Measurements from ENCODE around the gene SLC44A1.

Gene SLC44A1

DNA sequence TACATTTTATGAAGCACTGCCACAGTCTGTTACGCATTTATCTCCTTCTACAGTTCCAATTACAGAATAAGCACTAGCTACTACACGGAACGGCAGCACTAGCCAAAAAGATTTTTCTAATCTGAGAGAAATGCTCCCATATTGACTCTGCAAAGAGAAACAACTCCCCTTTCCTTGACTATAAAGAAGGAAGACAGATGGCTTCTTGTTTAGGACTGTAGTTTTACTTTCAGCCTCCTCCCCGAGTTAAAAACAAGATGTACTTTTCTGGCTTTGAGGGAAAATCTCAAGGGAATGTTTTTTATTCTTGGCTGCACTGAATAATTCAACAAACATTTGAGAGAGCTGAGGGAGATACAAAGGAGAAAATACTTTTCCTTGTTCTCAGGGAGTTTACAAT is 1.9 kb upstream of the SLC44A1 start:
- DNase-seq (ENCODE audit: low read depth), result peak; percentile 65
- Histone ChIP-seq H3K27me3 (replicated peaks; ENCODE audit: control insufficient read depth, insufficient read depth, low read length) (no peaks in the 10 kb centered on the region), H3K36me3 (ENCODE audit: control insufficient read depth, insufficient read depth, low read length, severe bottlenecking) (no peaks in the 10 kb centered on the region), H3K4me3 (ENCODE audit: low read length) (peak overlapping the region; percentile 81), H3K4me1 (ENCODE audit: control insufficient read depth, insufficient read depth, low read length) (peaks cover 47% of the 10 kb centered on the region), H3K9ac (ENCODE audit: low read length) (peak overlapping the region; percentile 81), H3K9me3 (ENCODE audit: control insufficient read depth, low read length) (no peaks in the 10 kb centered on the region)

DNA sequence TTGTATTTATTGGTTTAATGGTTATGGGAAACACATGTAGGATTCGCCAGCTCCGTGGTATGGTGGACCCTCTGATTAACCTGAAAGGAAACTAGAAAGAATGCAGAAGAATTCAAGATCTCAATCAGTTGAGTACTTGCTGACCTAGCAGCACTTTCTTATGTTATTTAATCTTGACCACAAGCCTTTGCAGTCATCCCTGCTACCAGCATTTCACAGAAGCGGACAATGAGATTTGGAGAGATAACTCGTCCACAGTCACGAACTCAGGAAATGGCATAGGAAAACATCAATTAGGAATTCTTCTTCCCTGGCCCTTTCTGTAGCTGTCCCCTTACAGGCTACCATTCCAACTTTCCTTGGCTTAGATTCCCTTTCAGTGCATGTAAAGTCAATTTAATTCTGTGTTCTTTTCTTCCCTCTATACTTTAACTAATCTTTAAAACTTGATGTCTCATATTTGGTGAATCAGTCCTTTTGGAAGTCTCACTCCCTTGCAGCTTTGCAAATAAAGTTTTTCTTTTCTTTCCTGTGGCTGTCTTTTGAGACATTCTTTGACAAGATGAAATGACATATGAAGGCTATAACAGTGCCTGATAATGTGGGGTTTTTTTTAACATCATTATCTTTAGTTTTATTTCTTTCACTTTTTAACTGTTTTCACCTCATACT is 1.3 kb upstream of the SLC44A1 start:
- DNase-seq (ENCODE audit: low read depth), result peak; percentile 77

DNA sequence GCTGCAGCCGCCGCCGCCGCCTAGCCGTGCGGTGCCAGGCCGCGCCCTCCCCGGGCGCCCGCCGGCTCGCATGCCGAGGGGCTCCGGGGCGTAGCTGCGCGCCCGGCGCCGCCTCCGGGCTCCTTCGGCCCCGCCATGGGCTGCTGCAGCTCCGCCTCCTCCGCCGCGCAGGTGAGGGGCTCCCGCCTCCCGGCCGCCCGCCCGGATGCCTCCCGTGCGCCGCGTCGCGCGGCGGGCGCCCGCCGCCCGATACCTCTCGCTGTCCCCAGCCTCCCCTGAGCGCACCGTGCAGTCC is 230 bp downstream of the SLC44A1 start:
- no peak for DNase-seq (ENCODE audit: low read depth)
- Histone ChIP-seq H3K4me3 (ENCODE audit: low read length) (peak overlapping the region; percentile 92), H3K9me3 (ENCODE audit: control insufficient read depth, low read length) (no peaks in the 10 kb centered on the region), H3K4me1 (ENCODE audit: control insufficient read depth, insufficient read depth, low read length) (peaks cover 64% of the 10 kb centered on the region), H3K36me3 (ENCODE audit: control insufficient read depth, insufficient read depth, low read length, severe bottlenecking) (no peaks in the 10 kb centered on the region), H3K9ac (ENCODE audit: low read length) (peak overlapping the region; percentile 86), H3K27me3 (replicated peaks; ENCODE audit: control insufficient read depth, insufficient read depth, low read length) (no peaks in the 10 kb centered on the region)

More for the DNA sequence above, 1.3 kb upstream of the SLC44A1 start:
- Histone ChIP-seq H3K36me3 (ENCODE audit: control insufficient read depth, insufficient read depth, low read length, severe bottlenecking) (no peaks in the 10 kb centered on the region), H3K9ac (ENCODE audit: low read length) (peak overlapping the region; percentile 81), H3K27me3 (replicated peaks; ENCODE audit: control insufficient read depth, insufficient read depth, low read length) (no peaks in the 10 kb centered on the region), H3K9me3 (ENCODE audit: control insufficient read depth, low read length) (no peaks in the 10 kb centered on the region), H3K4me1 (ENCODE audit: control insufficient read depth, insufficient read depth, low read length) (peaks cover 53% of the 10 kb centered on the region), H3K4me3 (ENCODE audit: low read length) (peak overlapping the region; percentile 81)

DNA sequence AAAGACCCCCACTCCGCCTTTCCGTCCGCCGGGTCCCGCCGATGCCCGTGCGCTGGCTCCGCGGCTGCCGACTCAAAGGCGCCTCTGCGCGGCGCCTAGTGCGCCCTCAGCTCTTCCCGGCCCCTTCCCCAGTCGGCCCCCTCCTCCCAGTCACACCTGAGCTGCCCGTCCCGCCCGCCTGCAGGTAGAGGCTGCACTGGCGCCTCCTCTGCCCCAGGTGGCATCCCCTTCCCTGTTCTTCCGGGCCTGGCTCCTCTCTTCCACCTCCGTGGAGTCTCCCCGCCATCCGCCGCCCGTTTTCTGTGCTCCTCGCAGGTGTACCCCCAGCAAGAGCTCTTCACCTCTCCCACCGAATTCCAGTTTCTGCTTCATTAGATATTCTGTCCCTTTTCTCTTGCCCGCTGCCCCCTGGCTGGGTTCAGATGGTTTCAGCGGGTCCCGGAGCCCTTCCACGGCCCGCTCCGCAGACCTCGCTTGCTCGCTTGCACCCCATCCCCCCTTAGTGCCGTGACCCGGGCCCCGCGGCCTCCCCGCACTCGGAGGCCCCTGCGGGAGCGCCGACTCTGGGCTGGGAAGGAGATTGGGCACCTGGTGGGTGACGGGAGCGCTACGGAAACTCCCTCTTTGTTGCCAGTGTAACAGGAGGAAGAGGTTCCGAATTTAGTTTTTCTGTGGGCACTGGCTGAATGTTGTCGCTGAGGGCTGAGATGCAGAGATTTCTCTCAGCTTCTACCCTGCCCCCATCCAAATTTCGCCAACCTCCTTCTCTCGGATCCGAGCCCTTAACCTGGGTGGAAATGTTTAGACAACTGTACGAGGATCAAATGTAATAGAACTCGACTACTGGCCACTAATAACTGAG is 809 bp downstream of the SLC44A1 start:
- H3K27me3 ChIP-seq (replicated peaks; ENCODE audit: control insufficient read depth, insufficient read depth, low read length), result no peaks in the 10 kb centered on the region
- H3K36me3 ChIP-seq (ENCODE audit: control insufficient read depth, insufficient read depth, low read length, severe bottlenecking), result no peaks in the 10 kb centered on the region
- no peaks in the 10 kb centered on the region for H3K9me3 ChIP-seq (ENCODE audit: control insufficient read depth, low read length)
- DNase-seq (ENCODE audit: low read depth), result peak; percentile 79
- peaks cover 64% of the 10 kb centered on the region for H3K4me1 ChIP-seq (ENCODE audit: control insufficient read depth, insufficient read depth, low read length)
- H3K4me3 ChIP-seq (ENCODE audit: low read length), result peak overlapping the region; percentile 92
- H3K9ac ChIP-seq (ENCODE audit: low read length), result peak overlapping the region; percentile 86

DNA sequence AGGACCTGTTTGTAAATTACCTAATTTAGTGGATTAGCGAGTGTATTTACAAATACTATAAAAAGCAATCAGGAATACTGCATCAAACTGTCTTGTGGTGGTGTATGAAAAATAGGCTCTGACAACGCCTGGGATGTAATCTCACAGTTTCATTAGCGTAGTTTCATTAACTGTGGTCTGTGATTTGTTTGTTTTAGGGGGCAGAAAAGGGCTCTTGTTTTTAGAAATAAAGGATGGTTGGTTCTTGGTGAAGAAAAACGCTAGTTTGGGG is 1.4 kb downstream of the SLC44A1 start:
- Histone ChIP-seq H3K4me1 (ENCODE audit: control insufficient read depth, insufficient read depth, low read length) (peaks cover 61% of the 10 kb centered on the region), H3K27me3 (replicated peaks; ENCODE audit: control insufficient read depth, insufficient read depth, low read length) (no peaks in the 10 kb centered on the region), H3K4me3 (ENCODE audit: low read length) (peak overlapping the region; percentile 92), H3K9ac (ENCODE audit: low read length) (peak overlapping the region; percentile 86), H3K9me3 (ENCODE audit: control insufficient read depth, low read length) (no peaks in the 10 kb centered on the region), H3K36me3 (ENCODE audit: control insufficient read depth, insufficient read depth, low read length, severe bottlenecking) (no peaks in the 10 kb centered on the region)
- DNase-seq (ENCODE audit: low read depth), result no peak

DNA sequence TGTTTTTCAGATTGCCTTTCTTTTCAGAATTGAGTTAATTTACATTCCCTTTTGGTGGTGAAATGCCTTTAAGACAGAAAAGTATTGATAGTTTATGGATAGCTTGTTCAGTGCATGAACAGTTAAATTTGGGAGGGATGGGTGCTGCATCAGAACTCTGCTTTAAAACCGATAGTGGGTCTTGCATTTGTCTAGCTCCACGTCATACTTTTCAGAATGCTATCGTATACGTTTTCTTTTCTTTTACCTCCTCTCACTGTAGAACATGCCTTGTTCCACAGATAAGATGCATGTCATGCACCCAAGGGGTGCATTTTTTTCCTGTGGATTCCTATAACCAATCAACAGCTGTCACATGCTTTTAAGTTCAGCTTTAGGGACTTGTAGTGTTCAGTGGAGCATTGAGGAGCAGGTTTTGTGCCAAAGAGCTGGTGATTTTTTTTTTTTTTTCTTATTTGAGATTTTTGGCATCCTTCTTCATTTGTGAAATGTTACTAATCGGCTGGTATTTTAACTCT is 2.3 kb downstream of the SLC44A1 start:
- peak overlapping the region; percentile 86 for H3K9ac ChIP-seq (ENCODE audit: low read length)
- DNase-seq (ENCODE audit: low read depth), result no peak
- no peaks in the 10 kb centered on the region for H3K36me3 ChIP-seq (ENCODE audit: control insufficient read depth, insufficient read depth, low read length, severe bottlenecking)
- peaks cover 52% of the 10 kb centered on the region for H3K4me1 ChIP-seq (ENCODE audit: control insufficient read depth, insufficient read depth, low read length)
- no peaks in the 10 kb centered on the region for H3K9me3 ChIP-seq (ENCODE audit: control insufficient read depth, low read length)
- H3K4me3 ChIP-seq (ENCODE audit: low read length), result peak overlapping the region; percentile 92
- H3K27me3 ChIP-seq (replicated peaks; ENCODE audit: control insufficient read depth, insufficient read depth, low read length), result no peaks in the 10 kb centered on the region

DNA sequence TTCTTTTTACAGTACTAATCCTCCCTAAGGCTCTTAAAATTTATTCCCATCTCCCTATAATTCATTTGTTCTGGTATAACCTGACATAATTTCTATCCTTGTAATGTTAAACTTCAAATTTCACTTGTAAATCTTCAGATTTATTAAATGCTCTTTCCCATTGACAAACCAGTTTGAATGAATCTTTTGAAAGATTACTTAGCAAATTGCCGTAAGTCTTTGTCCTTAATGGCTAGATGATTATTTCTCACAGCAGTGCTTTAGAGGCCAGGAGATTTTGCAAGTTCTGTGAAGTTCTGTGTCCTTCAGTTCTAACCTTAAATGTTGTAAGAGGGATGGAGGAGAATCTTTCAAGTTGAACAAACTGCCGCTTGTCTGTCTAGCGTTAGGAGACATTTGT is 4.2 kb downstream of the SLC44A1 start:
- Histone ChIP-seq H3K36me3 (ENCODE audit: control insufficient read depth, insufficient read depth, low read length, severe bottlenecking) (no peaks in the 10 kb centered on the region), H3K4me1 (ENCODE audit: control insufficient read depth, insufficient read depth, low read length) (peaks cover 33% of the 10 kb centered on the region), H3K9me3 (ENCODE audit: control insufficient read depth, low read length) (no peaks in the 10 kb centered on the region), H3K9ac (ENCODE audit: low read length) (peak overlapping the region; percentile 8), H3K4me3 (ENCODE audit: low read length) (peak overlapping the region; percentile 92), H3K27me3 (replicated peaks; ENCODE audit: control insufficient read depth, insufficient read depth, low read length) (no peaks in the 10 kb centered on the region)
- no peak for DNase-seq (ENCODE audit: low read depth)

DNA sequence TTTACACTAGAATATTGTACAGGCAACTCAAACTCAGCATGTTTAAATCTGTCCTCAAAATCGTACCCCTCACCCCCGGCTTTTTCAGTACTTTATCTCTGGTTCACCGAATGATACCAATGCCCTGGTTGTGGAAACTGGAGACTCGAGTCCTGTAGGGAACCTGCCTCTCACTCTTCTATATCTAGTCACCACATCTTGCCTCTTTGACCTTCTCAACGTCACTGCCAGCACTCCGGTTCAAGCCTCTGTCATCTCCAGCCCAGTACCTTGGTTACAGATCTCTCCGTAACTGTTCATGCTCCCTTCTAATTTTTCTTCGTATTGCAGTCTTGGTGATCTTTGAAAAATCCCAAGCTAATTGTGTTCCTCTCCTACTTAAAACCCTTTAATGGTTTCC is 6.7 kb downstream of the SLC44A1 start:
- Histone ChIP-seq H3K36me3 (ENCODE audit: control insufficient read depth, insufficient read depth, low read length, severe bottlenecking) (no peaks in the 10 kb centered on the region), H3K9ac (ENCODE audit: low read length) (no peak overlapping the region), H3K4me1 (ENCODE audit: control insufficient read depth, insufficient read depth, low read length) (peaks cover 28% of the 10 kb centered on the region), H3K9me3 (ENCODE audit: control insufficient read depth, low read length) (no peaks in the 10 kb centered on the region), H3K4me3 (ENCODE audit: low read length) (no peak overlapping the region), H3K27me3 (replicated peaks; ENCODE audit: control insufficient read depth, insufficient read depth, low read length) (no peaks in the 10 kb centered on the region)
- DNase-seq (ENCODE audit: low read depth), result no peak

DNA sequence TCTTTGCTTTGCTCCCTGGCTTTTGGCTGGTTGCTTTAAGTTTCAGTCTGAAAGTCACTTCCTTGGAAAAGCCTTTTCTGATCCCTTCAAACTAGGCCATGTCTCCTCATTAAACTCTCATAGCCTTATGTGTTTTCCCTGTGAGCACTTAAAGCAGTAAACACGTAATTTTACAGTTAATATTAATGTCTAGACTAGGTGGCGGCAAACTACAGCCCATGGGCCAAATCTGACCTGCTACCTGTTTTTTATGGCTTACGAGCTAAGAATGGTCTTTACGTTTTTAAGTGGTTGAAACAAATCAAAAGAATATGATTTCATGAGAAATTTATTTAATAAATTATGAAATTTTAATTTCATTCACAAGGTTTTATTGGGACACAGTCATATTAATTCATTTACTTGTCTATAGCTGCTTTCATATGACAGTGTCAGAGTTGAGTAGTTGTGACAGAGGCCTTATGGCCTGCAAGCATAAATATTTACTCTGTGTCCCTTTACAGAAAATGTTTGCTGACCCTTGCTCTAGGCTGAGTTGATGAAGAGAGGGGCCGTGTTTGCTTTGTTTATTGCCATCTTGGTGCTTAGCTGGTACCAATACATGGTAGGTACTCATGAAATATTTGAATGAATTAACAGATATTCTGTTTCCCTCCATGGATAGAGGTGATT is 7.4 kb downstream of the SLC44A1 start:
- Histone ChIP-seq H3K9ac (ENCODE audit: low read length) (no peak overlapping the region), H3K4me1 (ENCODE audit: control insufficient read depth, insufficient read depth, low read length) (peaks cover 23% of the 10 kb centered on the region)
- no peak for DNase-seq (ENCODE audit: low read depth)

DNA sequence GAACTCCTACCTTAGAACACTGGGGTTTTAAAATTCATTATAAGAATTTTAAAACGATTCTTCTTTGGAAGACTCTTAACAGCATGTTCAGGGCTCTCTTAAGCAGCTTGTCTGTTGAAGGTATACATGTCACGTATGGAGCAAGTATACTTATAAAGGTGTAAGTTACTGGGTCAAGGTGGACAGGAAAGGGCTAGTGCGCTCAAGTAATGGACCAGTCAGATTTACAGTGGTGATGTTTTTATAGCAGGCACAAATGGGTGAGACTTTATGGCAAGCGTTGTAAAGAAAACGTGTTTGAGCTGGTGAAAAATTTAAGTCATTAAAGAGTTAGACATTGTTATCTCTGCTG is 7.9 kb downstream of the SLC44A1 start:
- no peak overlapping the region for H3K4me3 ChIP-seq (ENCODE audit: low read length)
- no peak overlapping the region for H3K9ac ChIP-seq (ENCODE audit: low read length)
- H3K4me1 ChIP-seq (ENCODE audit: control insufficient read depth, insufficient read depth, low read length), result peaks cover 21% of the 10 kb centered on the region
- no peak for DNase-seq (ENCODE audit: low read depth)
- no peaks in the 10 kb centered on the region for H3K9me3 ChIP-seq (ENCODE audit: control insufficient read depth, low read length)
- no peaks in the 10 kb centered on the region for H3K36me3 ChIP-seq (ENCODE audit: control insufficient read depth, insufficient read depth, low read length, severe bottlenecking)
- H3K27me3 ChIP-seq (replicated peaks; ENCODE audit: control insufficient read depth, insufficient read depth, low read length), result no peaks in the 10 kb centered on the region

More for the DNA sequence above, 7.4 kb downstream of the SLC44A1 start:
- no peaks in the 10 kb centered on the region for H3K36me3 ChIP-seq (ENCODE audit: control insufficient read depth, insufficient read depth, low read length, severe bottlenecking)
- no peaks in the 10 kb centered on the region for H3K9me3 ChIP-seq (ENCODE audit: control insufficient read depth, low read length)
- no peak overlapping the region for H3K4me3 ChIP-seq (ENCODE audit: low read length)
- no peaks in the 10 kb centered on the region for H3K27me3 ChIP-seq (replicated peaks; ENCODE audit: control insufficient read depth, insufficient read depth, low read length)

DNA sequence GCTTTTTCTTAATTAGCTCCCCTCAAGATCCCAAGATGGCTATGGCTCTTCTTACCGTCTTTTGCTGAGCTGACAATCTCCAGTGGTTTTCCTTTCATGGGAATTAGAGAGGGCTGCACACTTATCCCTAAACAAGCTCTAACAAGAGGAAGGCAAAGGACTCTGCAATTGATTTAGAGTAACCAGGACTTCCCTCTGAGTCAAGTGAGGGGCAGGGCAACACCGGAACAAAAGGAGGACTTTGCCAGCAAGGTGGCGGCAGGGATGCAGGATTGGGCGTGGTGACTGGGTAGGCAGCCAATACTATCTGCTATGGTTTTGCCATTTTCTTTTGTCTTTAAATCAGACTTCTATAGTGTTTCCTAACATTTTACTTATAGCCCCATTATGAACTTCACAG is 9.8 kb downstream of the SLC44A1 start:
- Histone ChIP-seq H3K9me3 (ENCODE audit: control insufficient read depth, low read length) (no peaks in the 10 kb centered on the region), H3K27me3 (replicated peaks; ENCODE audit: control insufficient read depth, insufficient read depth, low read length) (no peaks in the 10 kb centered on the region), H3K4me1 (ENCODE audit: control insufficient read depth, insufficient read depth, low read length) (peaks cover 11% of the 10 kb centered on the region), H3K36me3 (ENCODE audit: control insufficient read depth, insufficient read depth, low read length, severe bottlenecking) (no peaks in the 10 kb centered on the region), H3K4me3 (ENCODE audit: low read length) (no peak overlapping the region), H3K9ac (ENCODE audit: low read length) (no peak overlapping the region)
- no peak for DNase-seq (ENCODE audit: low read depth)

All from adipocyte (in vitro differentiated cells).